Endothelial cell (in vitro differentiated cells): ENCODE results near the gene IL20. TPM values are rescaled to one million over a fixed set of nuclear protein-coding genes. Genes with fewer than 3 reads are reported as not detected.

Experiments
- DNase-seq: peaks from one replicate; pipeline ENCODE4 v3.0.0; 2021; ENCODE audit warnings: low spot score
- H3K27ac Mint-ChIP-seq: one replicate; pipeline ENCODE4 v1.8.0; 2021; ENCODE audit warnings: mixed read lengths, inconsistent platforms; ENCODE audit not compliant: unreplicated experiment
- H3K27me3 Mint-ChIP-seq: one replicate; pipeline ENCODE4 v1.8.0; 2021; ENCODE audit warnings: mild to moderate bottlenecking, moderate library complexity, mixed read lengths, inconsistent platforms; ENCODE audit not compliant: unreplicated experiment
- H3K36me3 Mint-ChIP-seq: one replicate; pipeline ENCODE4 v1.8.0; 2021; ENCODE audit warnings: mild to moderate bottlenecking, low read depth, mixed read lengths, inconsistent platforms; ENCODE audit not compliant: unreplicated experiment
- H3K4me1 Mint-ChIP-seq: one replicate; pipeline ENCODE4 v1.8.0; 2021; ENCODE audit warnings: mild to moderate bottlenecking, mixed read lengths, inconsistent platforms; ENCODE audit not compliant: unreplicated experiment
- H3K4me3 Mint-ChIP-seq: one replicate; pipeline ENCODE4 v1.8.0; 2021; ENCODE audit warnings: mild to moderate bottlenecking, mixed read lengths, inconsistent platforms; ENCODE audit not compliant: unreplicated experiment
- H3K9me3 Mint-ChIP-seq: one replicate; pipeline ENCODE4 v1.8.0; 2021; ENCODE audit warnings: mixed read lengths, inconsistent platforms; ENCODE audit not compliant: unreplicated experiment
- total RNA-seq: library from RNA; stranded (reverse); fragmentation: NEBNext Ultra II Directional; extraction: Animal tissue kit (Norgen Biotek cat#: 25700); gene quantifications from one replicate; pipeline ENCODE4 v1.2.1, GENCODE V29; 2021; ENCODE audit not compliant: unreplicated experiment
- TF ChIP-seq, protein P1 (sequence below): fragments of 200-600 bp; sonication (generic); IDR thresholded peaks from one replicate; pipeline ENCODE4 v1.5.0; 2021; ENCODE audit warnings: antibody characterized with exemption; ENCODE audit not compliant: unreplicated experiment

Gene IL20
- total RNA-seq, 1 donor from 2014 or later, result not detected

DNA sequence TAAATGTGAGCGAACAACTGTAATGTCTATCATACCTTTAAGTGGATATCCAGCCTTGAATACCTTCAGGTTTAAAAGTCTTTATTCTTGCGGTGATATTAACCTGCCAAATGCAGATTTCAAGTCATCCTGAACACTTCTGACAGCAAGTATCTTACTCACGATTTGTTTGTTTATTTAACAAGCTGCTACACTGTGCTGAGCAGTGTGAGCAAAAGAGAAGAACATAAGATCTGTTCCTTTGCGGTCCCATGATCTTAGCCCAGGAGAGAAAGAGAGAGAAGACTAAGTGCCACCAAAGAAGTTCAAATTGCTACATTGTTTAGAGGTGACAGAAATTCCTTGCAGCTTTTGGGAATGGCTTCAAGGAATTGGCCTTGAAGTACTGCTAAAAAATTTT lies 22.3 kb downstream of the IL20 start:
- H3K9me3 Mint-ChIP-seq, result no peaks in the 10 kb centered on the region
- no peaks in the 10 kb centered on the region for H3K36me3 Mint-ChIP-seq
- no peak overlapping the region for H3K27ac Mint-ChIP-seq
- H3K4me3 Mint-ChIP-seq, result no peak overlapping the region
- DNase-seq, result no peak
- TF ChIP-seq, protein P1, sequence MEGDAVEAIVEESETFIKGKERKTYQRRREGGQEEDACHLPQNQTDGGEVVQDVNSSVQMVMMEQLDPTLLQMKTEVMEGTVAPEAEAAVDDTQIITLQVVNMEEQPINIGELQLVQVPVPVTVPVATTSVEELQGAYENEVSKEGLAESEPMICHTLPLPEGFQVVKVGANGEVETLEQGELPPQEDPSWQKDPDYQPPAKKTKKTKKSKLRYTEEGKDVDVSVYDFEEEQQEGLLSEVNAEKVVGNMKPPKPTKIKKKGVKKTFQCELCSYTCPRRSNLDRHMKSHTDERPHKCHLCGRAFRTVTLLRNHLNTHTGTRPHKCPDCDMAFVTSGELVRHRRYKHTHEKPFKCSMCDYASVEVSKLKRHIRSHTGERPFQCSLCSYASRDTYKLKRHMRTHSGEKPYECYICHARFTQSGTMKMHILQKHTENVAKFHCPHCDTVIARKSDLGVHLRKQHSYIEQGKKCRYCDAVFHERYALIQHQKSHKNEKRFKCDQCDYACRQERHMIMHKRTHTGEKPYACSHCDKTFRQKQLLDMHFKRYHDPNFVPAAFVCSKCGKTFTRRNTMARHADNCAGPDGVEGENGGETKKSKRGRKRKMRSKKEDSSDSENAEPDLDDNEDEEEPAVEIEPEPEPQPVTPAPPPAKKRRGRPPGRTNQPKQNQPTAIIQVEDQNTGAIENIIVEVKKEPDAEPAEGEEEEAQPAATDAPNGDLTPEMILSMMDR, result no peak
- H3K4me1 Mint-ChIP-seq, result peaks cover 3% of the 10 kb centered on the region
- peaks cover 1% of the 10 kb centered on the region for H3K27me3 Mint-ChIP-seq

DNA sequence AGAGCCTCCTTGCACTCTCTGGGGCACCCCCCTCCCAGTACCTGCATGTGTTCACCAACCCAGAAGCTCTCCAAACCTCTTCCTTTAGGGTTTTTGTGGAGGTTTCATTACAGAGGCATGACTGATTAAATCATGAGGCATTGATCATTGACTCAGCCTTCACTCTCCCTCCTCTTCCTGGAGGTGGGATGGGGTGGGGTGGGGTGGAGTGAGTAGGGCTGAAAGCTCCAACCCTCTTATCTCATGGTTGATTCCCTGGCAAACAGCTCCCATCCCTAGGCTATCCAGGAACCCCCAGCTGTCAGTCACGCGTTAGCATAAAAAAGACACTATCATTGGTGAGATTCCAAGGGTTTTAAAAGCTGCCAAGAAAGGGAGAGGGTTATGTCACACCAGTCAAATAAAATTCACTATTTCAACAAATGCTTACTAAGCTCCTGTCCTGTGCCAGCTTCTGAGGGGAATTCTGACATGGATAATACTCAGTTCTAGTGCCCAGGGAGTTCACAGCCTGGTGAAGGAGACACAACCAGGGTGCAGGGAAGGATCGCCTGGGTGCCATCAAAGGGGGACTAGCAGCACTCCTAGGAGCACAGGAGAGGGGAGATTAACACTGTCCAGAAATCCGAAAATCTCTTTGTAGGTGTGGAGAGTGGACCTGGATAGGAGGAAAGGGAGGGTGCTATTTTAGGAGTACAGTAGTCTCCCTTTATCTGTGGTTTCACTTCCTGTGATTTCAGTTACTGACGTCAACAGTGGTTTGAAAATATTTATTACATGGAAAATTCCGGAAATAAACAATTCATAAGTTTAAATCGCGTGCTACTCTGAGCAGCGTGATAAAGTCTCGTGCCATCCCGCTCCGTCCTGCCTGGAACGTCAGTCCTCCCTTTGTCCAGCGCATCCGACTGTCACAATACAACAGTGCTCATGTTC lies 25.0 kb downstream of the IL20 start:
- no peak for DNase-seq
- H3K4me1 Mint-ChIP-seq, result peaks cover 4% of the 10 kb centered on the region

DNA sequence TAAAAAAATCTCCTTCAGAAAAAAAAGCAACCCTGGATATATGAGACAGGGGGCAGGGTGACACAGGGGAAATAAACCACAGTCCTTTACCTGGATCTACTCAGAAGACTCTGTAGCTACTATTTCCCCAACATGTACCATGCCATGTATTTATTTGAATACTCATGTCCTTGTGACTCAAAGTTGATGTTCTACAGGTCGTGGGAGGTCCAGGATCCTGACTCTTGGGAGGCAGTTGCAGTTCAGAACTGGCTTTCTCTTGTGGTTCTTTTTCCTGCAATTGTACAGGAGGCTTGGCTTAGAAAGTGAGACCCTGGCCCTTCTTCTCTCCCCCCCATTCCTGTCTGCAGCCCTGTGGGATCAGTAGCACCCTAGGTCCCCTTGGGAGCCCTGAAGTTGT lies 26.0 kb downstream of the IL20 start:
- H3K36me3 Mint-ChIP-seq, result peaks cover 4% of the 10 kb centered on the region
- H3K27me3 Mint-ChIP-seq, result peaks cover 4% of the 10 kb centered on the region
- H3K4me1 Mint-ChIP-seq, result peaks cover 11% of the 10 kb centered on the region
- no peaks in the 10 kb centered on the region for H3K9me3 Mint-ChIP-seq
- TF ChIP-seq, protein P1, result no peak
- DNase-seq, result no peak
- no peak overlapping the region for H3K4me3 Mint-ChIP-seq
- no peak overlapping the region for H3K27ac Mint-ChIP-seq

More for the DNA sequence above, 25.0 kb downstream of the IL20 start:
- Mint-ChIP-seq H3K9me3 (no peaks in the 10 kb centered on the region), H3K4me3 (no peak overlapping the region), H3K36me3 (no peaks in the 10 kb centered on the region), H3K27ac (no peak overlapping the region), H3K27me3 (peaks cover 1% of the 10 kb centered on the region)
- TF ChIP-seq, protein P1, result no peak

DNA sequence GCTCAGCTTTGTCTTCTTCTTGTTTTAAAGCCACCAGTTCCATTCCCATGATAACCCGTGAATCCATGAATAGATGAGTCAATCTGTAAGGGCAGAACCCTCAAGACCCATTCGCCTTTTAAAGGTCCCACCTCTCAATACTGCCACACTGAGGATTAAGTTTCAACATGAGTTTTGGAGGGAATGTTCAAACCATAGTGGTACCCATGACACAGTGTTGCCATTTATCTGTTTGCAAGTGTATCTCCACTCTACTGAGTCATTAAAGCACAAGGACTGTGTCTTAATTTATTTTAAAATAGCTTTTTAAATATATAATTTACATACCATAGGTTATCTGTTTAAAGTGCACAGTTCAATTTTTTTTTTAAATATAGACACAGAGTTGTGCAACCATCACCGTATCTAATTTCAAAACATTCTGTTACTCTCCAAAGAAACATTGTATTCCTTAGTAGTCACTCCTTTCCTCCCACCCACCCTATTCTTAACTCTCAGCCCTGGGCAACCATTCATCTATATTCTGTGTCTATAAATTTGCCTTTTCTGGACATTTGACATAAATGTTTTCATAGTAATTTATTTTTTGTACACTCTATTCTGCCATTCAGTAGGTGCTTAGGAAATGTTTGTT lies 27.0 kb downstream of the IL20 start:
- no peak for DNase-seq
- Mint-ChIP-seq H3K9me3 (no peaks in the 10 kb centered on the region), H3K36me3 (peaks cover 4% of the 10 kb centered on the region), H3K27ac (no peak overlapping the region), H3K4me1 (peaks cover 11% of the 10 kb centered on the region), H3K4me3 (no peak overlapping the region), H3K27me3 (peaks cover 4% of the 10 kb centered on the region)
- TF ChIP-seq, protein P1, result no peak

DNA sequence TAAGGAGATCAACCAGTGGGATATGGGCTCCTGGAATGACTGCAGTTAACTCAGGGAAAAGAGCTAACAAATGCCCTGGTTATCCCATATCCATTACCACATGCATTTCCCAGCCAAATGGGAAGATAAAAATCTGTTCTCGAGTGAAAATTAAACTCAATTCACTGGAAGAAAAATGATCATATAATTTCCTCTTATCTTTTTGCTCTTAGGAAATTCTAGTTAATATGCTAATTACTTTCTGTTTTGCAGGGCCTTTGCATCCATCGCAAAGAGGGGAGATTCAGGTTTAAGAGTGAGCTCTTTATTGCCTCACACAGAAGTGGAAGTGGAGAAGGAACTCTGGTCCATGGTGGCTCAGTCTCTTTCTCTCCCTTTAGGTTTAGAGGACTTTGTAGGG lies 28.0 kb downstream of the IL20 start:
- no peak for DNase-seq
- H3K9me3 Mint-ChIP-seq, result no peaks in the 10 kb centered on the region
- H3K27ac Mint-ChIP-seq, result no peak overlapping the region
- H3K27me3 Mint-ChIP-seq, result peaks cover 3% of the 10 kb centered on the region
- TF ChIP-seq, protein P1, result no peak
- H3K4me3 Mint-ChIP-seq, result no peak overlapping the region
- H3K36me3 Mint-ChIP-seq, result peaks cover 4% of the 10 kb centered on the region
- H3K4me1 Mint-ChIP-seq, result peaks cover 11% of the 10 kb centered on the region
